ENCODE measurements around the gene PITPNM3. TPM values are rescaled to one million over a fixed set of nuclear protein-coding genes. Genes with fewer than 3 reads are reported as not detected.

PITPNM3 gene
- total RNA-seq, 1 experiment from 2014 or later, result 4.2 TPM

DNA sequence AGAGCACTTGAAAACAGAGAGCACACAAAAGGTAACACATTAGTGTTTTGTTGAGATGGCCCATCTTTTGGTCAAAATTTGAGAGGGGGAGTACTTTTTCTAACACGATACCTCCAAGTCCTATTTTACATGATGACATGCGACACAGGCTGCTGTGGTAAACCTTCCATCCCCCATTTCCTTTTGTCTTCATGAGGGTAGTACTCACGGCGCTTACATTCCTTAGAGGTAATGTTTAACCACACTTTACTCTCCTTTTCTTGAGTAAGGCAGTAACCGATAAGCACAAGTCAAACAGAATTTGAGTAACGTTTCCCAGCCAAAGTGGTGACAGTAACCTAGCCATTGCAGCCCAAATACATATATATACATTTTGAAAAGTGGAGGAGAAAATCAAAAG is 35.8 kb upstream of the PITPNM3 start:
- ChIA-PET POLR2A (no interaction called here), CTCF (no interaction called here), RAD21 (ENCODE audit: low non-redundant PET in 1 of 2, low total read pairs in 2 of 2, uncharacterized antibody in 2 of 2, unreplicated experiment in 2 of 2) (no interaction called here)
- Histone ChIP-seq H3K36me3 (ENCODE audit: control insufficient read depth in 1 of 2, insufficient read depth in 2 of 2, low read length in 2 of 2) (peaks cover 41 to 48% of the 10 kb centered on the region in 2 experiments), H3K9ac (ENCODE audit: low read length) (no peak overlapping the region), H3K79me2 (ENCODE audit: insufficient read depth, low read length) (no peaks in the 10 kb centered on the region), H3K27ac (ENCODE audit: low read depth, low read length) (no peak overlapping the region), H3K27me3 (ENCODE audit: insufficient read depth, low read length) (no peaks in the 10 kb centered on the region), H3K4me3 (replicated peaks in 1 of 2; ENCODE audit: low read depth in 1 of 2, low read length in 2 of 2) (no peak overlapping the region), H3K4me2 (ENCODE audit: low read length) (no peak overlapping the region), H3K4me1 (ENCODE audit: control insufficient read depth in 1 of 2, insufficient read depth in 2 of 2, low read length in 2 of 2) (no peaks in the 10 kb centered on the region), H3K9me2 (ENCODE audit: insufficient read depth) (no peaks in the 10 kb centered on the region), H4K20me1 (ENCODE audit: insufficient read depth) (no peaks in the 10 kb centered on the region), H2AFZ (ENCODE audit: low read depth, low read length, poor library complexity, severe bottlenecking) (no peak overlapping the region), H3K9me3 (ENCODE audit: control insufficient read depth in 1 of 2, insufficient read depth in 1 of 2, low read depth in 1 of 2, low read length in 2 of 2) (no peaks in the 10 kb centered on the region)
- TF ChIP-seq POLR2A (IDR thresholded peaks at IDR 0.05; ENCODE audit: borderline replicate concordance, extremely low read depth, insufficient read depth, insufficient read length) (no peak), RAD21 (IDR thresholded peaks at IDR 0.05; ENCODE audit: low read depth) (no peak), SRF (IDR thresholded peaks at IDR 0.05; ENCODE audit: low read depth) (no peak), ELF1 (IDR thresholded peaks at IDR 0.05; ENCODE audit: borderline replicate concordance, low read depth) (no peak), SIN3A (IDR thresholded peaks at IDR 0.05; ENCODE audit: low read depth) (no peak), TCF7L2 (IDR thresholded peaks at IDR 0.05; ENCODE audit: borderline replicate concordance, extremely low read depth, insufficient read depth, insufficient read length) (no peak), EZH2phosphoT487 (IDR thresholded peaks at IDR 0.05; ENCODE audit: borderline replicate concordance) (no peak), POLR2AphosphoS5 (IDR thresholded peaks at IDR 0.05; ENCODE audit: low read depth, low read length) (no peak), FOSL1 (IDR thresholded peaks at IDR 0.05; ENCODE audit: low read depth) (no peak), CBX3 (IDR thresholded peaks at IDR 0.05; ENCODE audit: low read depth) (no peak), ZFX (IDR thresholded peaks at IDR 0.05) (no peak), YY1 (IDR thresholded peaks at IDR 0.05; ENCODE audit: extremely low read depth, insufficient replicate concordance, low read depth, low read length) (no peak), JUND (IDR thresholded peaks at IDR 0.05) (no peak), ZNF274 (IDR thresholded peaks at IDR 0.05; ENCODE audit: low read depth, low read length) (no peak), SP1 (IDR thresholded peaks at IDR 0.05; ENCODE audit: low read depth) (no peak)
- TF ChIP-seq, protein P1, sequence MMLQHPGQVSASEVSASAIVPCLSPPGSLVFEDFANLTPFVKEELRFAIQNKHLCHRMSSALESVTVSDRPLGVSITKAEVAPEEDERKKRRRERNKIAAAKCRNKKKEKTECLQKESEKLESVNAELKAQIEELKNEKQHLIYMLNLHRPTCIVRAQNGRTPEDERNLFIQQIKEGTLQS (IDR thresholded peaks at IDR 0.05), result no peak
- TF ChIP-seq, protein P2, sequence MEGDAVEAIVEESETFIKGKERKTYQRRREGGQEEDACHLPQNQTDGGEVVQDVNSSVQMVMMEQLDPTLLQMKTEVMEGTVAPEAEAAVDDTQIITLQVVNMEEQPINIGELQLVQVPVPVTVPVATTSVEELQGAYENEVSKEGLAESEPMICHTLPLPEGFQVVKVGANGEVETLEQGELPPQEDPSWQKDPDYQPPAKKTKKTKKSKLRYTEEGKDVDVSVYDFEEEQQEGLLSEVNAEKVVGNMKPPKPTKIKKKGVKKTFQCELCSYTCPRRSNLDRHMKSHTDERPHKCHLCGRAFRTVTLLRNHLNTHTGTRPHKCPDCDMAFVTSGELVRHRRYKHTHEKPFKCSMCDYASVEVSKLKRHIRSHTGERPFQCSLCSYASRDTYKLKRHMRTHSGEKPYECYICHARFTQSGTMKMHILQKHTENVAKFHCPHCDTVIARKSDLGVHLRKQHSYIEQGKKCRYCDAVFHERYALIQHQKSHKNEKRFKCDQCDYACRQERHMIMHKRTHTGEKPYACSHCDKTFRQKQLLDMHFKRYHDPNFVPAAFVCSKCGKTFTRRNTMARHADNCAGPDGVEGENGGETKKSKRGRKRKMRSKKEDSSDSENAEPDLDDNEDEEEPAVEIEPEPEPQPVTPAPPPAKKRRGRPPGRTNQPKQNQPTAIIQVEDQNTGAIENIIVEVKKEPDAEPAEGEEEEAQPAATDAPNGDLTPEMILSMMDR (IDR thresholded peaks at IDR 0.05 in 2 of 3, conservative IDR thresholded peaks at IDR 0.05 in 1 of 3; ENCODE audit: borderline replicate concordance in 1 of 3, insufficient read depth in 1 of 3, low read depth in 2 of 3, low read length in 2 of 3), result no peak
- TF ChIP-seq, protein P3, sequence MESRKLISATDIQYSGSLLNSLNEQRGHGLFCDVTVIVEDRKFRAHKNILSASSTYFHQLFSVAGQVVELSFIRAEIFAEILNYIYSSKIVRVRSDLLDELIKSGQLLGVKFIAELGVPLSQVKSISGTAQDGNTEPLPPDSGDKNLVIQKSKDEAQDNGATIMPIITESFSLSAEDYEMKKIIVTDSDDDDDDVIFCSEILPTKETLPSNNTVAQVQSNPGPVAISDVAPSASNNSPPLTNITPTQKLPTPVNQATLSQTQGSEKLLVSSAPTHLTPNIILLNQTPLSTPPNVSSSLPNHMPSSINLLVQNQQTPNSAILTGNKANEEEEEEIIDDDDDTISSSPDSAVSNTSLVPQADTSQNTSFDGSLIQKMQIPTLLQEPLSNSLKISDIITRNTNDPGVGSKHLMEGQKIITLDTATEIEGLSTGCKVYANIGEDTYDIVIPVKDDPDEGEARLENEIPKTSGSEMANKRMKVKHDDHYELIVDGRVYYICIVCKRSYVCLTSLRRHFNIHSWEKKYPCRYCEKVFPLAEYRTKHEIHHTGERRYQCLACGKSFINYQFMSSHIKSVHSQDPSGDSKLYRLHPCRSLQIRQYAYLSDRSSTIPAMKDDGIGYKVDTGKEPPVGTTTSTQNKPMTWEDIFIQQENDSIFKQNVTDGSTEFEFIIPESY (IDR thresholded peaks at IDR 0.05; ENCODE audit: extremely low read depth, insufficient replicate concordance, low read length), result no peak
- TF ChIP-seq, protein P4, sequence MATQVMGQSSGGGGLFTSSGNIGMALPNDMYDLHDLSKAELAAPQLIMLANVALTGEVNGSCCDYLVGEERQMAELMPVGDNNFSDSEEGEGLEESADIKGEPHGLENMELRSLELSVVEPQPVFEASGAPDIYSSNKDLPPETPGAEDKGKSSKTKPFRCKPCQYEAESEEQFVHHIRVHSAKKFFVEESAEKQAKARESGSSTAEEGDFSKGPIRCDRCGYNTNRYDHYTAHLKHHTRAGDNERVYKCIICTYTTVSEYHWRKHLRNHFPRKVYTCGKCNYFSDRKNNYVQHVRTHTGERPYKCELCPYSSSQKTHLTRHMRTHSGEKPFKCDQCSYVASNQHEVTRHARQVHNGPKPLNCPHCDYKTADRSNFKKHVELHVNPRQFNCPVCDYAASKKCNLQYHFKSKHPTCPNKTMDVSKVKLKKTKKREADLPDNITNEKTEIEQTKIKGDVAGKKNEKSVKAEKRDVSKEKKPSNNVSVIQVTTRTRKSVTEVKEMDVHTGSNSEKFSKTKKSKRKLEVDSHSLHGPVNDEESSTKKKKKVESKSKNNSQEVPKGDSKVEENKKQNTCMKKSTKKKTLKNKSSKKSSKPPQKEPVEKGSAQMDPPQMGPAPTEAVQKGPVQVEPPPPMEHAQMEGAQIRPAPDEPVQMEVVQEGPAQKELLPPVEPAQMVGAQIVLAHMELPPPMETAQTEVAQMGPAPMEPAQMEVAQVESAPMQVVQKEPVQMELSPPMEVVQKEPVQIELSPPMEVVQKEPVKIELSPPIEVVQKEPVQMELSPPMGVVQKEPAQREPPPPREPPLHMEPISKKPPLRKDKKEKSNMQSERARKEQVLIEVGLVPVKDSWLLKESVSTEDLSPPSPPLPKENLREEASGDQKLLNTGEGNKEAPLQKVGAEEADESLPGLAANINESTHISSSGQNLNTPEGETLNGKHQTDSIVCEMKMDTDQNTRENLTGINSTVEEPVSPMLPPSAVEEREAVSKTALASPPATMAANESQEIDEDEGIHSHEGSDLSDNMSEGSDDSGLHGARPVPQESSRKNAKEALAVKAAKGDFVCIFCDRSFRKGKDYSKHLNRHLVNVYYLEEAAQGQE (IDR thresholded peaks at IDR 0.05; ENCODE audit: low read depth), result no peak
- TF ChIP-seq, protein P5, sequence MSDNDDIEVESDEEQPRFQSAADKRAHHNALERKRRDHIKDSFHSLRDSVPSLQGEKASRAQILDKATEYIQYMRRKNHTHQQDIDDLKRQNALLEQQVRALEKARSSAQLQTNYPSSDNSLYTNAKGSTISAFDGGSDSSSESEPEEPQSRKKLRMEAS (IDR thresholded peaks at IDR 0.05), result no peak
- intact Hi-C loops (cut with micrococcal nuclease), result no loop called here
- ATAC-seq, result no peak
- no peak for DNase-seq (ENCODE audit: low read depth, low spot score)
- BruUV-seq (replicated peaks), result no TSS peak

Data from HCT116 (cell line).